B cell (primary cell): ENCODE measurements around the gene MYO16. TPM values are rescaled to one million over a fixed set of nuclear protein-coding genes. Genes with fewer than 3 reads are reported as not detected.

ENCODE experiments used
- ATAC-seq: fragments of 200-7000 bp; cut with Tn5 transposase; one replicate; pipeline ENCODE4 v1.10.0; 2021; ENCODE audit warnings: low read depth, mild to moderate bottlenecking, moderate number of reproducible peaks, moderate library complexity
- CTCF ChIA-PET: fragments of 350-600 bp; sonication (Branson Sonifier 250); formaldehyde crosslinking; loops from one replicate; lab custom pipeline; 2021; ENCODE audit warnings: antibody characterized with exemption, inconsistent platforms; lab: Charles Lee
- POLR2A ChIA-PET: fragments of 350-600 bp; sonication (Branson Sonifier 250); formaldehyde crosslinking; loops from one replicate; lab custom pipeline; 2021; ENCODE audit warnings: antibody characterized with exemption; lab: Charles Lee
- DNase-seq: peaks from one replicate; pipeline ENCODE4 v3.0.0; 2013
- H2AFZ ChIP-seq: 2 replicates; pipeline ENCODE4 v1.6.1; 2012; ENCODE audit warnings: mild to moderate bottlenecking, low read depth, low read length; ENCODE audit not compliant: insufficient read depth, poor library complexity, severe bottlenecking
- H3K27ac ChIP-seq, 2 donors: 1 replicate in 1 of 2; 2 replicates in 1 of 2; pipeline ENCODE4 v1.5.1; 2012 to 2013; ENCODE audit warnings: low read length in 2 of 2, mild to moderate bottlenecking in 2 of 2, moderate library complexity in 1 of 2
- H3K27me3 ChIP-seq, 4 experiments: fragments of 200-600 bp in 1 of 4; sonication (generic) in 1 of 4; replicated peaks in 1 of 4; 1 replicate in 2 of 4; 2 replicates in 2 of 4; pipeline versions ENCODE4 v1.6.1 to v1.7.0; 2013 to 2016; ENCODE audit warnings: low read length in 3 of 4, mild to moderate bottlenecking in 2 of 4, mixed read lengths in 1 of 4, moderate library complexity in 1 of 4; ENCODE audit not compliant: insufficient read depth in 4 of 4, control insufficient read depth in 3 of 4; ENCODE audit errors: control extremely low read depth in 1 of 4
- H3K36me3 ChIP-seq, 2 experiments: replicated peaks in 1 of 2; 1 replicate in 1 of 2; 2 replicates in 1 of 2; pipeline versions ENCODE4 v1.6.1 to v1.7.1; 2013; ENCODE audit warnings: low read length in 1 of 2; ENCODE audit not compliant: insufficient read depth in 2 of 2, control insufficient read depth in 1 of 2; ENCODE audit errors: control extremely low read depth in 1 of 2, extremely low read depth in 1 of 2
- H3K4me1 ChIP-seq, 2 donors: fragments of 200-600 bp in 1 of 2; sonication (generic) in 1 of 2; 1 replicate in 1 of 2; 2 replicates in 1 of 2; pipeline versions ENCODE4 v1.5.1 to v1.6.1; 2013 to 2017; ENCODE audit warnings: low read length in 2 of 2; ENCODE audit not compliant: control insufficient read depth in 2 of 2, insufficient read depth in 2 of 2
- H3K4me2 ChIP-seq: replicated peaks from 2 replicates; pipeline ENCODE3; 2012; ENCODE audit warnings: mild to moderate bottlenecking, low read depth, low read length; ENCODE audit not compliant: poor library complexity, severe bottlenecking
- H3K4me3 ChIP-seq, 5 experiments: fragments of 200-600 bp in 1 of 5; sonication (generic) in 1 of 5; 1 replicate in 3 of 5; 2 replicates in 2 of 5; pipeline versions ENCODE4 v1.5.1 to v1.7.0; 2011 to 2016; ENCODE audit warnings: low read length in 4 of 5, mild to moderate bottlenecking in 4 of 5, low read depth in 2 of 5, control low read depth in 1 of 5, moderate library complexity in 1 of 5; ENCODE audit not compliant: insufficient read depth in 1 of 5; ENCODE audit errors: control extremely low read depth in 1 of 5, extremely low read depth in 1 of 5
- H3K79me2 ChIP-seq: fragments of 200-600 bp; sonication (generic); one replicate; pipeline ENCODE4 v1.6.0; 2016; ENCODE audit warnings: low read length; ENCODE audit not compliant: control insufficient read depth, insufficient read depth
- H3K9ac ChIP-seq: fragments of 200-600 bp; sonication (generic); 2 replicates; pipeline ENCODE4 v1.6.1; 2017; ENCODE audit warnings: mild to moderate bottlenecking, low read length, moderate library complexity
- H3K9me3 ChIP-seq, 3 donors: one replicate each; pipeline versions ENCODE4 v1.6.1 to v1.7.1; 2013; ENCODE audit warnings: low read length in 2 of 3; ENCODE audit not compliant: control insufficient read depth in 2 of 3, insufficient read depth in 1 of 3; ENCODE audit errors: control extremely low read depth in 1 of 3
- H4K20me1 ChIP-seq: 2 replicates; pipeline ENCODE4 v1.6.0; 2012; ENCODE audit warnings: mild to moderate bottlenecking, low read length; ENCODE audit not compliant: insufficient read depth, control insufficient read depth, poor library complexity, severe bottlenecking
- H3K27ac Mint-ChIP-seq: one replicate; pipeline ENCODE4 v1.8.0; 2021; ENCODE audit warnings: mixed read lengths
- H3K27me3 Mint-ChIP-seq: one replicate; pipeline ENCODE4 v1.8.0; 2021; ENCODE audit warnings: mixed read lengths
- H3K4me1 Mint-ChIP-seq: one replicate; pipeline ENCODE4 v1.8.0; 2021; ENCODE audit warnings: mixed read lengths
- H3K4me3 Mint-ChIP-seq: one replicate; pipeline ENCODE4 v1.8.0; 2021; ENCODE audit warnings: mixed read lengths
- H3K9me3 Mint-ChIP-seq: one replicate; pipeline ENCODE4 v1.8.0; 2022; ENCODE audit warnings: mixed read lengths; ENCODE audit not compliant: insufficient read depth
- CTCF ChIP-seq: fragments of 200-600 bp; IDR thresholded peaks from one replicate; pipeline ENCODE4 v1.8.0; 2022; ENCODE audit warnings: antibody characterized with exemption, mild to moderate bottlenecking
- EZH2 ChIP-seq: IDR thresholded peaks from 2 replicates; pipeline ENCODE4 v1.6.1; 2012; ENCODE audit warnings: borderline replicate concordance, low read depth, mild to moderate bottlenecking, moderate library complexity, low read length; ENCODE audit not compliant: insufficient read depth, poor library complexity, severe bottlenecking
- WGBS: methylation state at CpG from one replicate; pipeline ENCODE4 v1.1.5; 2013; ENCODE audit warnings: missing lambda C conversion rate; ENCODE audit not compliant: insufficient coverage; 5-methylcytosine and 5-hydroxymethylcytosine counted together
- intact Hi-C: fragments of 100-400 bp; cut with micrococcal nuclease; formaldehyde crosslinking; loops from one replicate; pipeline ENCODE4 v1.10.0; 2022
- polyA plus RNA-seq: library from polyadenylated mRNA; depleted of rRNA; stranded (reverse); fragments of >200 nt; gene quantifications from 2 replicates; pipeline ENCODE4 v1.2.3, GENCODE V29; 2012
- total RNA-seq, 2 donors: library from RNA; stranded (reverse); fragments of 120-200 nt in 1 of 2; gene quantifications; 1 replicate in 1 of 2; 2 replicates in 1 of 2; pipeline versions ENCODE4 v1.2.3 to v1.2.4, GENCODE V29; 2013 to 2022

Gene MYO16
- total and polyA plus RNA-seq, 2 donors (not counting 1 experiment from before 2014, with no cell fraction given) = not detected

- Histone ChIP-seq H3K4me2 (no peak overlapping the region), H3K9me3 (no peaks in the 10 kb centered on the region), H3K4me3 (no peak overlapping the region), H3K9ac (no peak overlapping the region), H4K20me1 (no peaks in the 10 kb centered on the region), H3K27me3 (no peaks in the 10 kb centered on the region), H3K27ac (no peak overlapping the region), H3K79me2 (no peaks in the 10 kb centered on the region), H3K4me1 (no peaks in the 10 kb centered on the region), H3K36me3 (no peaks in the 10 kb centered on the region), H2AFZ (no peak overlapping the region)
- no peak overlapping the region for H3K27ac Mint-ChIP-seq
- no peak for ATAC-seq
- H3K4me3 Mint-ChIP-seq = no peak overlapping the region
- no CpG with 5 or more reads among the region's 2 CpGs for WGBS
- no peaks in the 10 kb centered on the region for H3K4me1 Mint-ChIP-seq
- CTCF ChIA-PET = no interaction called here
- no peaks in the 10 kb centered on the region for H3K9me3 Mint-ChIP-seq
- intact Hi-C loops = no loop called here
- POLR2A ChIA-PET = no interaction called here
- no peak for DNase-seq
- TF ChIP-seq EZH2 = no peak
- TF ChIP-seq CTCF = no peak
- no peaks in the 10 kb centered on the region for H3K27me3 Mint-ChIP-seq
These were observed 184.3 kb downstream of the MYO16 start for GRCh38 chr13:108813587-108814170.

- intact Hi-C loops = no loop called here
- TF ChIP-seq EZH2 = no peak
- no peak for TF ChIP-seq CTCF
- no peaks in the 10 kb centered on the region for H3K4me1 Mint-ChIP-seq
These were observed 187.0 kb downstream of the MYO16 start for GRCh38 chr13:108816375-108816774.

More at GRCh38 chr13:108816375-108816774, 187.0 kb downstream of the MYO16 start:
- 100% methylated on average over 2 of the region's 8 CpGs for WGBS
- ATAC-seq (no peak), DNase-seq (no peak)
- no peak overlapping the region for H3K27ac ChIP-seq
- no peaks in the 10 kb centered on the region for H3K9me3 ChIP-seq
- Mint-ChIP-seq H3K9me3 (no peaks in the 10 kb centered on the region), H3K4me3 (no peak overlapping the region), H3K27ac (no peak overlapping the region), H3K27me3 (no peaks in the 10 kb centered on the region)
- H2AFZ ChIP-seq = no peak overlapping the region
- no peak overlapping the region for H3K9ac ChIP-seq
- no peaks in the 10 kb centered on the region for H3K27me3 ChIP-seq
- no peaks in the 10 kb centered on the region for H3K79me2 ChIP-seq
- ChIA-PET CTCF (no interaction called here), POLR2A (no interaction called here)
- no peaks in the 10 kb centered on the region for H3K4me1 ChIP-seq
- no peak overlapping the region for H3K4me2 ChIP-seq
- H3K36me3 ChIP-seq = no peaks in the 10 kb centered on the region
- no peak overlapping the region for H3K4me3 ChIP-seq
- H4K20me1 ChIP-seq = no peaks in the 10 kb centered on the region
